ENCODE results near the gene HOTAIR. TPM values are rescaled to one million over a fixed set of nuclear protein-coding genes. Genes with fewer than 3 reads are reported as not detected.
A peak's percentile ranks its signal among the peaks of the same experiment; 100 is the strongest.

The HOTAIR gene
- total RNA-seq, 1 experiment from 2014 or later = 3.5 TPM

GRCh38 chr12:54020591-54021405, 46.0 kb upstream of the HOTAIR start:
- H3F3A ChIP-seq (ENCODE audit: low read length, unreplicated experiment) = no peaks in the 10 kb centered on the region
- intact Hi-C loops (cut with micrococcal nuclease) = no loop called here
- BruUV-seq (replicated peaks) = no TSS peak
- no peaks in the 10 kb centered on the region for H3K27me3 ChIP-seq (ENCODE audit: low read length)
- ChIA-PET POLR2A (ENCODE audit: unreplicated experiment) (no interaction called here), CTCF (interaction anchor here (0.7 kb wide), 1 partner anchor 11 kb away, joined by 8 read pairs; no protein-coding TSS in a partner anchor)
- H3K9ac ChIP-seq (ENCODE audit: low read length) = no peak overlapping the region
- H3K9me2 ChIP-seq (replicated peaks; ENCODE audit: low read length) = no peaks in the 10 kb centered on the region
- TF ChIP-seq EZH2phosphoT487 (IDR thresholded peaks at IDR 0.05; ENCODE audit: borderline replicate concordance, low read length) (no peak), CTCF (conservative IDR thresholded peaks at IDR 0.05; ENCODE audit: low read depth, low read length) (no peak), EZH2 (IDR thresholded peaks at IDR 0.05; ENCODE audit: low read length, unreplicated experiment) (no peak)
- no peaks in the 10 kb centered on the region for H3K9me3 ChIP-seq (ENCODE audit: low read length)
- no peak overlapping the region for H3K4me3 ChIP-seq (ENCODE audit: low read length)
- H3K4me1 ChIP-seq (ENCODE audit: insufficient read depth, low read length) = peaks cover 12% of the 10 kb centered on the region
- DNase-seq (no peak), ATAC-seq (no peak)
- H3K79me2 ChIP-seq (ENCODE audit: low read length) = peaks cover 81% of the 10 kb centered on the region
- no peaks in the 10 kb centered on the region for H3K36me3 ChIP-seq (ENCODE audit: low read depth, low read length)
- no peak overlapping the region for H2AFZ ChIP-seq (ENCODE audit: low read length)
- no peak overlapping the region for H3K27ac ChIP-seq (ENCODE audit: low read length)
- H3K4me2 ChIP-seq (ENCODE audit: low read length) = no peak overlapping the region
- no peaks in the 10 kb centered on the region for H4K20me1 ChIP-seq (ENCODE audit: low read length)

GRCh38 chr12:54019924-54020590, 45.3 kb upstream of the HOTAIR start:
- Histone ChIP-seq H3K27me3 (ENCODE audit: low read length) (no peaks in the 10 kb centered on the region), H3K9ac (ENCODE audit: low read length) (no peak overlapping the region), H3K9me2 (replicated peaks; ENCODE audit: low read length) (no peaks in the 10 kb centered on the region), H3K4me2 (ENCODE audit: low read length) (peak overlapping the region; percentile 10; the same call in 1 of the 2 replicates), H3K4me3 (ENCODE audit: low read length) (no peak overlapping the region), H4K20me1 (ENCODE audit: low read length) (no peaks in the 10 kb centered on the region), H3K27ac (ENCODE audit: low read length) (no peak overlapping the region), H3K36me3 (ENCODE audit: low read depth, low read length) (no peaks in the 10 kb centered on the region), H3F3A (ENCODE audit: low read length, unreplicated experiment) (no peaks in the 10 kb centered on the region), H3K4me1 (ENCODE audit: insufficient read depth, low read length) (peaks cover 13% of the 10 kb centered on the region), H2AFZ (ENCODE audit: low read length) (no peak overlapping the region), H3K79me2 (ENCODE audit: low read length) (peaks cover 78% of the 10 kb centered on the region), H3K9me3 (ENCODE audit: low read length) (no peaks in the 10 kb centered on the region)
- ChIA-PET POLR2A (ENCODE audit: unreplicated experiment) (no interaction called here), CTCF (no interaction called here)
- DNase-seq (no peak), ATAC-seq (no peak)
- no peak for TF ChIP-seq EZH2 (IDR thresholded peaks at IDR 0.05; ENCODE audit: low read length, unreplicated experiment)
- no peak for TF ChIP-seq EZH2phosphoT487 (IDR thresholded peaks at IDR 0.05; ENCODE audit: borderline replicate concordance, low read length)
- TF ChIP-seq CTCF (conservative IDR thresholded peaks at IDR 0.05; ENCODE audit: low read depth, low read length) = no peak
- BruUV-seq (replicated peaks) = no TSS peak
- intact Hi-C loops (cut with micrococcal nuclease) = no loop called here

Data from PC-3 (cell line).